ENCODE results near the gene ACE.

Gene ACE

DNA sequence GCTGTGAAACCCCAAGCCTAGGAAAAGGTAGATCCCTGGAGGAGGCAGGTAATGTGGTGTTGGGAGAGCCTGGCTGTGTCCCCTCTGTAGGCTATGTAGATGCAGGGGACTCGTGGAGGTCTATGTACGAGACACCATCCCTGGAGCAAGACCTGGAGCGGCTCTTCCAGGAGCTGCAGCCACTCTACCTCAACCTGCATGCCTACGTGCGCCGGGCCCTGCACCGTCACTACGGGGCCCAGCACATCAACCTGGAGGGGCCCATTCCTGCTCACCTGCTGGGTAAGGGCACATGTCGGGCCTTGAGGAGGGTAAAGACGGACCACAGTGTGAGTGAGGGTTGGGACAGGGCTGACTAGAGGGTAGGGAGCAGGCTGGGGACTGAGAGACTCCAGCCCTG is 12.0 kb downstream of the ACE start:
- no peak for DNase-seq (ENCODE audit: extremely low spot score)
- POLR2A ChIA-PET: no interaction called here
- no peak for TF ChIP-seq FOXM1 (IDR thresholded peaks at IDR 0.05; ENCODE audit: borderline replicate concordance)
- TF ChIP-seq NFRKB (IDR thresholded peaks at IDR 0.05): no peak
- TF ChIP-seq, protein P1, sequence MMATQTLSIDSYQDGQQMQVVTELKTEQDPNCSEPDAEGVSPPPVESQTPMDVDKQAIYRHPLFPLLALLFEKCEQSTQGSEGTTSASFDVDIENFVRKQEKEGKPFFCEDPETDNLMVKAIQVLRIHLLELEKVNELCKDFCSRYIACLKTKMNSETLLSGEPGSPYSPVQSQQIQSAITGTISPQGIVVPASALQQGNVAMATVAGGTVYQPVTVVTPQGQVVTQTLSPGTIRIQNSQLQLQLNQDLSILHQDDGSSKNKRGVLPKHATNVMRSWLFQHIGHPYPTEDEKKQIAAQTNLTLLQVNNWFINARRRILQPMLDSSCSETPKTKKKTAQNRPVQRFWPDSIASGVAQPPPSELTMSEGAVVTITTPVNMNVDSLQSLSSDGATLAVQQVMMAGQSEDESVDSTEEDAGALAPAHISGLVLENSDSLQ (IDR thresholded peaks at IDR 0.05): no peak
- no peak for TF ChIP-seq ARNT (IDR thresholded peaks at IDR 0.05)
- TF ChIP-seq FOXK2 (IDR thresholded peaks at IDR 0.05): no peak
- TF ChIP-seq ZNF384 (IDR thresholded peaks at IDR 0.05): no peak
- TF ChIP-seq TARDBP (IDR thresholded peaks at IDR 0.05): no peak
- no peak for TF ChIP-seq SP1 (IDR thresholded peaks at IDR 0.05)
- TF ChIP-seq SUZ12 (IDR thresholded peaks at IDR 0.05): no peak
- TF ChIP-seq HDGF (IDR thresholded peaks at IDR 0.05; ENCODE audit: borderline replicate concordance): no peak
- no peak for TF ChIP-seq FOXA1 (IDR thresholded peaks at IDR 0.05)
- no peak for TF ChIP-seq LEF1 (IDR thresholded peaks at IDR 0.05; ENCODE audit: borderline replicate concordance)
- TF ChIP-seq BHLHE40 (IDR thresholded peaks at IDR 0.05; ENCODE audit: borderline replicate concordance): no peak
- TF ChIP-seq L3MBTL2 (conservative IDR thresholded peaks at IDR 0.05): no peak
- CTCF ChIA-PET: no interaction called here

- ChIA-PET CTCF (interaction anchor here (0.7 kb wide), 1 partner anchor 73 kb away, joined by 3 read pairs; no protein-coding TSS in a partner anchor), POLR2A (no interaction called here)
- TF ChIP-seq, protein P1 (IDR thresholded peaks at IDR 0.05): no peak
- TF ChIP-seq ARNT (IDR thresholded peaks at IDR 0.05) (no peak), ELF4 (IDR thresholded peaks at IDR 0.05) (no peak), HDGF (IDR thresholded peaks at IDR 0.05; ENCODE audit: borderline replicate concordance) (no peak), FOXA1 (IDR thresholded peaks at IDR 0.05) (no peak), FOXM1 (IDR thresholded peaks at IDR 0.05; ENCODE audit: borderline replicate concordance) (no peak), LEF1 (IDR thresholded peaks at IDR 0.05; ENCODE audit: borderline replicate concordance) (no peak), SP1 (IDR thresholded peaks at IDR 0.05) (no peak), CTBP1 (IDR thresholded peaks at IDR 0.05; ENCODE audit: borderline replicate concordance) (no peak), L3MBTL2 (conservative IDR thresholded peaks at IDR 0.05) (no peak), BHLHE40 (IDR thresholded peaks at IDR 0.05; ENCODE audit: borderline replicate concordance) (no peak), ZNF384 (IDR thresholded peaks at IDR 0.05) (no peak), TARDBP (IDR thresholded peaks at IDR 0.05) (no peak)
- no peak for DNase-seq (ENCODE audit: extremely low spot score)
Measured at GRCh38 chr17:63489291-63489690, 12.4 kb downstream of the ACE start.

- no peak for TF ChIP-seq FOXA1 (IDR thresholded peaks at IDR 0.05)
- TF ChIP-seq TARDBP (IDR thresholded peaks at IDR 0.05): no peak
- TF ChIP-seq ARNT (IDR thresholded peaks at IDR 0.05): no peak
- TF ChIP-seq SUZ12 (IDR thresholded peaks at IDR 0.05): no peak
- no peak for TF ChIP-seq SP1 (IDR thresholded peaks at IDR 0.05)
- TF ChIP-seq CTBP1 (IDR thresholded peaks at IDR 0.05; ENCODE audit: borderline replicate concordance): no peak
- no peak for TF ChIP-seq FOXK2 (IDR thresholded peaks at IDR 0.05)
- no peak for TF ChIP-seq NFRKB (IDR thresholded peaks at IDR 0.05)
- no peak for TF ChIP-seq HDGF (IDR thresholded peaks at IDR 0.05; ENCODE audit: borderline replicate concordance)
- TF ChIP-seq LEF1 (IDR thresholded peaks at IDR 0.05; ENCODE audit: borderline replicate concordance): no peak
- TF ChIP-seq L3MBTL2 (conservative IDR thresholded peaks at IDR 0.05): no peak
- TF ChIP-seq, protein P1 (IDR thresholded peaks at IDR 0.05): no peak
- no peak for TF ChIP-seq ELF4 (IDR thresholded peaks at IDR 0.05)
- no peak for TF ChIP-seq ZNF384 (IDR thresholded peaks at IDR 0.05)
- TF ChIP-seq FOXM1 (IDR thresholded peaks at IDR 0.05; ENCODE audit: borderline replicate concordance): no peak
- no peak for TF ChIP-seq BHLHE40 (IDR thresholded peaks at IDR 0.05; ENCODE audit: borderline replicate concordance)
- CTCF ChIA-PET: no interaction called here
- POLR2A ChIA-PET: no interaction called here
- DNase-seq (ENCODE audit: extremely low spot score): no peak
Measured at GRCh38 chr17:63490329-63490728, 13.5 kb downstream of the ACE start.

DNA sequence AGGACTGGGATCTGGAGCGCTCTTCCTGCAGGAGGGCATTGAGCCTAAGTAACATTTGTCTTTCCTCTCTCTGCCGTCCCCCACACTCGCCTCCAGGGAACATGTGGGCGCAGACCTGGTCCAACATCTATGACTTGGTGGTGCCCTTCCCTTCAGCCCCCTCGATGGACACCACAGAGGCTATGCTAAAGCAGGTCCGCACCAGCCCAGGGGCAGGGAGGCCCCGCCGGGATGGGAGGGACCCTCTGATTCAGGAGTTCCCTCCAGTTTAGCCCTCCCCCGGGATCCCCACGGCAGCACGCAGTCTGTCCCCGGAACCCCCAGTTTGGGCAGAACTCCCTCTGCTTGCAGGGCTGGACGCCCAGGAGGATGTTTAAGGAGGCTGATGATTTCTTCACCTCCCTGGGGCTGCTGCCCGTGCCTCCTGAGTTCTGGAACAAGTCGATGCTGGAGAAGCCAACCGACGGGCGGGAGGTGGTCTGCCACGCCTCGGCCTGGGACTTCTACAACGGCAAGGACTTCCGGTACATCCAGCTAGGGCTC is 14.1 kb downstream of the ACE start:
- ChIA-PET POLR2A (no interaction called here), CTCF (interaction anchor here (1.1 kb wide), 1 partner anchor 12 kb away, joined by 4 read pairs; no protein-coding TSS in a partner anchor)
- no peak for DNase-seq (ENCODE audit: extremely low spot score)
- TF ChIP-seq NFRKB (IDR thresholded peaks at IDR 0.05) (no peak), ARNT (IDR thresholded peaks at IDR 0.05) (no peak), BHLHE40 (IDR thresholded peaks at IDR 0.05; ENCODE audit: borderline replicate concordance) (no peak), L3MBTL2 (conservative IDR thresholded peaks at IDR 0.05) (no peak), ELF4 (IDR thresholded peaks at IDR 0.05) (no peak), FOXM1 (IDR thresholded peaks at IDR 0.05; ENCODE audit: borderline replicate concordance) (no peak), TARDBP (IDR thresholded peaks at IDR 0.05) (no peak), HDGF (IDR thresholded peaks at IDR 0.05; ENCODE audit: borderline replicate concordance) (no peak), CTBP1 (IDR thresholded peaks at IDR 0.05; ENCODE audit: borderline replicate concordance) (no peak), SUZ12 (IDR thresholded peaks at IDR 0.05) (no peak), FOXA1 (IDR thresholded peaks at IDR 0.05) (no peak)

GRCh38 chr17:63491413-63491812 is 14.6 kb downstream of the ACE start:
- no peak for DNase-seq (ENCODE audit: extremely low spot score)
- no peak for TF ChIP-seq ZNF384 (IDR thresholded peaks at IDR 0.05)
- no peak for TF ChIP-seq FOXK2 (IDR thresholded peaks at IDR 0.05)
- no peak for TF ChIP-seq HDGF (IDR thresholded peaks at IDR 0.05; ENCODE audit: borderline replicate concordance)
- no peak for TF ChIP-seq TARDBP (IDR thresholded peaks at IDR 0.05)
- no peak for TF ChIP-seq FOXA1 (IDR thresholded peaks at IDR 0.05)
- no peak for TF ChIP-seq CTBP1 (IDR thresholded peaks at IDR 0.05; ENCODE audit: borderline replicate concordance)
- TF ChIP-seq BHLHE40 (IDR thresholded peaks at IDR 0.05; ENCODE audit: borderline replicate concordance): no peak
- no peak for TF ChIP-seq SP1 (IDR thresholded peaks at IDR 0.05)
- TF ChIP-seq ARNT (IDR thresholded peaks at IDR 0.05): no peak
- TF ChIP-seq SUZ12 (IDR thresholded peaks at IDR 0.05): no peak
- POLR2A ChIA-PET: no interaction called here
- CTCF ChIA-PET: interaction anchor here (1.1 kb wide), 1 partner anchor 12 kb away, joined by 4 read pairs; no protein-coding TSS in a partner anchor

Measured in HEK293T (cell line).